DOHH2 (cell line): Measurements from ENCODE around the gene AP3S1.

Experiments
- EZH2phosphoT487 ChIP-seq: fragments of 200-600 bp; sonication (generic); IDR thresholded peaks from 2 replicates; pipeline ENCODE4 v1.6.1; 2017; ENCODE audit warnings: borderline replicate concordance, mild to moderate bottlenecking, antibody characterized with exemption, low read length, moderate library complexity, mixed read lengths
- TF ChIP-seq, protein P1 (sequence below): fragments of 200-600 bp; sonication (generic); IDR thresholded peaks from one replicate; pipeline ENCODE4 v1.5.1; 2014; ENCODE audit warnings: antibody characterized with exemption, mild to moderate bottlenecking, low read depth, low read length; ENCODE audit not compliant: poor library complexity, severe bottlenecking

DNA sequence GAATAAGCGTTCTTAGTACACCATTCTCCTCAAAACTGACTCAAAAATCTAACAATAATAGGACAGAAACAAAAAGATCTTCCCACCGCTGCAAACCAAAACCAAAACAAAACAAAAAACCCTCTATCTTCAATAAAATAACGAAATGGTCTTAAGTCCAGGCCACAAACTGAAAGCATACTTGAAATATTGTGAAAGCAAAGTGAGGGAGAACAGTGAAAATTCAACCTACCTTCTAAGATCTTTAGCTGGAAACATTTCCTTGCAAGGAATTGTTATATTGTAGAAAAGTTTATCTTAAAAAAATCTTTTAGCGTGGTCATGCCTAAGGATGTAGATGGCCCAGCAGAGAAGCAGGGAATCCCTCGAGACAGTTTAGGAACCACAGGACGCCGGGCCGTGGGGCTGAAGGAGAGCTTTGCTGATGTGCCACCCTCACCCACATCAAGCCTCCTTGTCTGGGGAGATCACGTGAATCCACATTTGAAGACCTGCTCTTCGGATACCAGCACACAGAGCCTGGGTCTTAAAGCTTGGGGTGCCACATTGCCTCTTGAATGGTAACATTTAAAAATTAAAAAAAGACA lies 92.7 kb downstream of the AP3S1 start:
- TF ChIP-seq, protein P1, sequence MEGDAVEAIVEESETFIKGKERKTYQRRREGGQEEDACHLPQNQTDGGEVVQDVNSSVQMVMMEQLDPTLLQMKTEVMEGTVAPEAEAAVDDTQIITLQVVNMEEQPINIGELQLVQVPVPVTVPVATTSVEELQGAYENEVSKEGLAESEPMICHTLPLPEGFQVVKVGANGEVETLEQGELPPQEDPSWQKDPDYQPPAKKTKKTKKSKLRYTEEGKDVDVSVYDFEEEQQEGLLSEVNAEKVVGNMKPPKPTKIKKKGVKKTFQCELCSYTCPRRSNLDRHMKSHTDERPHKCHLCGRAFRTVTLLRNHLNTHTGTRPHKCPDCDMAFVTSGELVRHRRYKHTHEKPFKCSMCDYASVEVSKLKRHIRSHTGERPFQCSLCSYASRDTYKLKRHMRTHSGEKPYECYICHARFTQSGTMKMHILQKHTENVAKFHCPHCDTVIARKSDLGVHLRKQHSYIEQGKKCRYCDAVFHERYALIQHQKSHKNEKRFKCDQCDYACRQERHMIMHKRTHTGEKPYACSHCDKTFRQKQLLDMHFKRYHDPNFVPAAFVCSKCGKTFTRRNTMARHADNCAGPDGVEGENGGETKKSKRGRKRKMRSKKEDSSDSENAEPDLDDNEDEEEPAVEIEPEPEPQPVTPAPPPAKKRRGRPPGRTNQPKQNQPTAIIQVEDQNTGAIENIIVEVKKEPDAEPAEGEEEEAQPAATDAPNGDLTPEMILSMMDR: no peak
- no peak for TF ChIP-seq EZH2phosphoT487
